Mucosa of descending colon (tissue), 3 donors: ENCODE data around the gene BZW1. TPM values are rescaled to one million over a fixed set of nuclear protein-coding genes. Genes with fewer than 3 reads are reported as not detected.

Source experiments
- ATAC-seq: fragments of 200-7000 bp; cut with Tn5 transposase; one replicate; pipeline ENCODE4 v1.9.1; 2020; ENCODE audit warnings: mild to moderate bottlenecking, moderate library complexity
- DNase-seq, 3 donors: peaks; one replicate each; pipeline ENCODE4 v3.0.0-alpha.2; 2020
- H3K36me3 ChIP-seq: fragments of 200-600 bp; one replicate; pipeline ENCODE4 v1.8.0; 2021; ENCODE audit warnings: low read depth, mild to moderate bottlenecking
- H3K4me1 ChIP-seq: fragments of 200-600 bp; one replicate; pipeline ENCODE4 v1.8.0; 2021; ENCODE audit warnings: low read depth, mild to moderate bottlenecking
- H3K4me3 ChIP-seq: fragments of 200-600 bp; one replicate; pipeline ENCODE4 v1.8.0; 2021; ENCODE audit warnings: mild to moderate bottlenecking
- H3K9me3 ChIP-seq: fragments of 200-600 bp; one replicate; pipeline ENCODE4 v1.8.0; 2021; ENCODE audit warnings: mild to moderate bottlenecking
- intact Hi-C, 2 donors: fragments of 100-400 bp; cut with DNase I in 1 of 2; cut with micrococcal nuclease in 1 of 2; formaldehyde crosslinking; loops; one replicate each; pipeline versions ENCODE4 v1.11.0 to v1.11.1; 2022; cut with DNase I, micrococcal nuclease
- total RNA-seq, 3 donors: library from RNA; stranded (reverse); fragmentation: NEBNext Ultra II Directional in 2 of 3; extraction: Animal tissue kit (Norgen Biotek cat#: 25700) in 2 of 3; gene quantifications; one replicate each; pipeline versions ENCODE4 v1.2.1 to v1.2.4, GENCODE V29; 2021 to 2023
- TF ChIP-seq, protein P1 (sequence below): fragments of 200-600 bp; IDR thresholded peaks from one replicate; pipeline ENCODE4 v1.8.0; 2022; ENCODE audit warnings: antibody characterized with exemption, mild to moderate bottlenecking
- donor health status: DM: no; HTN: no; CAD: no; lungs with moderate emphysema.
- donor health status: DM: no; HTN: no; CAD: no.
- donor health status: DM: no; HTN: yes; CAD: no.

BZW1 gene
- total RNA-seq, 3 donors from 2014 or later = 137 to 235 (median 174) TPM

DNA sequence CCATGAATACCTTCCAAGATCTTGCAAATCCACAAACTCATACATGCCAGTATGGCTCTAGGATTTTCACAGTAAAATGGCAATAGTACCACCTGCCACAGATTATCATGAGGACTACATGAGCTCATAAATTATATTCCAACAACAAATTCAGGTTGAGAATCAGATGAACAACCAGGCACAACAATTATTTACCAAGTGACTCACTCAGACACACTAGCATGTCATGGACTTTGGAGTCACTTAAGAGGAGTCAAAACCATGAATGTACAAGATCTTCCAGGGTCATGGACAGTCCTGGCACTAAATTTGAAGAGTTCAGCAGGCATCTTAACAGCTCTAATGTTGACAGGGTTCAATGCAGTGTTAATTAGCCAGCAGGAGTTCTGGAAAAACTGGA lies 34.4 kb upstream of the BZW1 start:
- Histone ChIP-seq H3K4me1 (no peaks in the 10 kb centered on the region), H3K4me3 (no peak overlapping the region), H3K36me3 (no peaks in the 10 kb centered on the region), H3K9me3 (peaks cover 4% of the 10 kb centered on the region)
- DNase-seq = no peak
- TF ChIP-seq, protein P1, sequence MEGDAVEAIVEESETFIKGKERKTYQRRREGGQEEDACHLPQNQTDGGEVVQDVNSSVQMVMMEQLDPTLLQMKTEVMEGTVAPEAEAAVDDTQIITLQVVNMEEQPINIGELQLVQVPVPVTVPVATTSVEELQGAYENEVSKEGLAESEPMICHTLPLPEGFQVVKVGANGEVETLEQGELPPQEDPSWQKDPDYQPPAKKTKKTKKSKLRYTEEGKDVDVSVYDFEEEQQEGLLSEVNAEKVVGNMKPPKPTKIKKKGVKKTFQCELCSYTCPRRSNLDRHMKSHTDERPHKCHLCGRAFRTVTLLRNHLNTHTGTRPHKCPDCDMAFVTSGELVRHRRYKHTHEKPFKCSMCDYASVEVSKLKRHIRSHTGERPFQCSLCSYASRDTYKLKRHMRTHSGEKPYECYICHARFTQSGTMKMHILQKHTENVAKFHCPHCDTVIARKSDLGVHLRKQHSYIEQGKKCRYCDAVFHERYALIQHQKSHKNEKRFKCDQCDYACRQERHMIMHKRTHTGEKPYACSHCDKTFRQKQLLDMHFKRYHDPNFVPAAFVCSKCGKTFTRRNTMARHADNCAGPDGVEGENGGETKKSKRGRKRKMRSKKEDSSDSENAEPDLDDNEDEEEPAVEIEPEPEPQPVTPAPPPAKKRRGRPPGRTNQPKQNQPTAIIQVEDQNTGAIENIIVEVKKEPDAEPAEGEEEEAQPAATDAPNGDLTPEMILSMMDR = no peak
- ATAC-seq = peak; percentile 94
- intact Hi-C loops = no loop called here

DNA sequence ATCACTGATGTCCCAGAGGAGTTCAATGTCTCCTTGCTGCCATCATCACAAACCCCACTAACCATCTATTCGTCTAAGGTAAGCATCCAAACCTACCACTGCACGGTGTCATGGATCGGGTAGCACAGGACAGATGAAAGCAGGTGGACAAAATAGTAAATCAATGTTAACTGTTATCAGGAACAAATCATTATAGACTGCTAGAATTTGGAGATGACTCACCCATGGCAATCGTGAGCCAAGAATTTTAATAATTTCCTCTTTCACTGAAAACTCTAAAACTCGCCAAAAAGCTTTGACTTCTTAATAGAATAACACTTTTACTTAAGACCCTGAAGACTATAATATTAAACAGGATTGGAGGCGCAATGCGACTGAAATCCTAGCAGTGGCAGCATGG lies 33.7 kb upstream of the BZW1 start:
- H3K4me1 ChIP-seq = no peaks in the 10 kb centered on the region
- H3K4me3 ChIP-seq = no peak overlapping the region
- intact Hi-C loops = no loop called here
- ATAC-seq (no peak), DNase-seq (no peak)
- H3K9me3 ChIP-seq = peaks cover 3% of the 10 kb centered on the region
- TF ChIP-seq, protein P1 = no peak
- no peaks in the 10 kb centered on the region for H3K36me3 ChIP-seq

DNA sequence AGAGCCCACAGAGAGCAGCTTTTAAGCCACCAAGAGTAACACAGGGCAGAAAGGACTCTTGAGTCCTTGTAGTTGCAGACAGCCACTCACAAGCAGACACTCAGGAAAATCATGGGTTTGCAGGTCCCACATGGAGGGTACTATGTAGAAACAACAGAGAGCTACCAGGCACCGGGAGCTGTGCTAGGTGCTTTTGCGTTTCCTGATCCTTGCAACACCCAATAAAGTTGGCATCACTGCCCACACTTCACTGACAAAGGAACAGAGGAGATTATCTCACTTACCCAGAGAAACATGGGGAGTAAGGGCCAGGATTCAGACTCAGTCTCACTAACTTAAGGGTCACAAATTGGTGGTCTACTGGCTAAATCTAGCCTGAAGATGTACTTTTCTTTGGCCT lies 32.5 kb upstream of the BZW1 start:
- no peaks in the 10 kb centered on the region for H3K9me3 ChIP-seq
- TF ChIP-seq, protein P1 = no peak
- H3K4me1 ChIP-seq = no peaks in the 10 kb centered on the region
- no peak overlapping the region for H3K4me3 ChIP-seq
- intact Hi-C loops = no loop called here
- no peak for ATAC-seq
- no peak for DNase-seq
- no peaks in the 10 kb centered on the region for H3K36me3 ChIP-seq

DNA sequence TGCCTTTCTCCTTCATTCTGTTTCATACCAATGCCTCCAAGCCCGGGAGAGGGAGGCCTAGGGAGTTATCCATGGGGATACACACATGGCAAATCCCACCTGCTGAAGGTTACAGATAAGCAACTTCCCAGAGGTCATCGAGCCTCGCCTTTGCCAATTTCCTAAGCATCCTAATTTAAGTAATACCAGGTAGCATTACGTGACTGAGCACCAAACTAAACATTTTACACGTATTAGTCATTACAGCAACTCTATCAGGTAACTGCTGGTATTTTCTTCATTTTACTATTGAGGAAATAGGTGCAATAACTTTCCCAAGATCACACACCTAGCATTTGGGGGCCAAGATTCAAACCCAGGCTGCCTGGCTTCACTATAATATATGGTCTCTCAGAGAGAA lies 30.1 kb upstream of the BZW1 start:
- no peak overlapping the region for H3K4me3 ChIP-seq
- no peak for ATAC-seq
- DNase-seq = no peak
- no peaks in the 10 kb centered on the region for H3K4me1 ChIP-seq
- intact Hi-C loops = no loop called here
- TF ChIP-seq, protein P1 = no peak
- no peaks in the 10 kb centered on the region for H3K9me3 ChIP-seq
- H3K36me3 ChIP-seq = no peaks in the 10 kb centered on the region

DNA sequence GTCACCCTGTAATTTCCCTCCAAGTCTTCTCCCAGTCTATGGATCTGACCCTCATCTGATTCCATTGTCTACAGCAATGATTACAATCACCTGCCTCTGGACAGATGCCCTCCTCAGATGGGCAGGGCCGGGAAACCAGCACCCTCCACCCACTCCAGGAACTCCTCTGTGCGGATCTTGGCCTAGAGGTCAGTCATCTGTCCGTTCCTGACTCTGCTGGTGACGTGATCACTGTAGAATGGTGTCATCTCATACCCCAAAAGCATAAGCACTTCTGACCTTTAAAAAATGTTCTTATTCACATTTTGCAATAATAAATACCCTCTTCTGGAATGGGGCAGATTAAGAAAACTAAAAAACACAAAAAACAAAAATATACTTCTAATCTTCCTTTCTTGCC lies 29.5 kb upstream of the BZW1 start:
- DNase-seq (no peak), ATAC-seq (peak; percentile 44)
- H3K4me1 ChIP-seq = no peaks in the 10 kb centered on the region
- H3K36me3 ChIP-seq = no peaks in the 10 kb centered on the region
- H3K4me3 ChIP-seq = no peak overlapping the region
- no peaks in the 10 kb centered on the region for H3K9me3 ChIP-seq
- intact Hi-C loops = no loop called here
- TF ChIP-seq, protein P1 = no peak

DNA sequence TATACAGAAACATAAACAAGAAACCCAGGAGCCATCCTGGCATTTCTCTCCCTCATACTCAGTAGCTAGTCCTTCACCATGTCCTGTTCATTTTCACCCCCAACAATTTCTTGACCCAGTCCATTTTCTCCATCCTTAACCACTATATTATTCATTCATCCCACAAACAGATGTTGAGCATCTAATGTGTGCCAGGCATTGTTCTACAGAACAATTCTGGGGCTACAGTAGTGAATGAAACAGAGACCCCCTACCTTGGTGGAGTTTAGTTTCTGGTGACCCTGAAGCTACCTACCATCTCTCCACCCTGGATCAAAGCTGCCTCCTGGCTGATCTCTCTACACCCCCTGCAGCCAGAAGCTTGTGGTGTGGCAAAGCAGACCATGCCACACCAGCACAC lies 27.5 kb upstream of the BZW1 start:
- ATAC-seq (no peak), DNase-seq (no peak)
- TF ChIP-seq, protein P1 = no peak
- no peaks in the 10 kb centered on the region for H3K9me3 ChIP-seq
- intact Hi-C loops = no loop called here
- H3K4me1 ChIP-seq = no peaks in the 10 kb centered on the region
- no peaks in the 10 kb centered on the region for H3K36me3 ChIP-seq
- H3K4me3 ChIP-seq = no peak overlapping the region
